K562 (cell line): ENCODE results near the gene PRRT1. TPM values are rescaled to one million over a fixed set of nuclear protein-coding genes. Genes with fewer than 3 reads are reported as not detected.

Experiments used
- ATAC-seq: fragments of 200-7000 bp; cut with Tn5 transposase; 3 replicates; pipeline ENCODE4 v1.9.1; 2020; ENCODE audit warnings: moderate library complexity
- BruUV-seq: library from RNA; stranded (reverse); fragments of 400-500 nt; replicated peaks from 2 replicates; lab custom pipeline; 2021; lab: Mats Ljungman, UMichigan
- CTCF ChIA-PET: fragments of 300-600 bp; formaldehyde crosslinking; extraction: SDS; loops from one replicate; lab custom pipeline; 2021; ENCODE audit warnings: low intra/inter-chr PET ratio; lab: Yijun Ruan, JAX
- POLR2A ChIA-PET: fragments of 300-600, 350-650 bp; sonication (Branson Sonifier 250); formaldehyde crosslinking; extraction: SDS; loops from one replicate; lab custom pipeline; 2021; ENCODE audit warnings: antibody characterized with exemption, inconsistent platforms; lab: Yijun Ruan, JAX
- DNase-seq, 4 experiments: peaks; one replicate each; pipeline versions ENCODE4 v3.0.0 to v3.0.0-alpha.2; 2011 to 2018; ENCODE audit warnings: low spot score in 3 of 4, mixed read lengths in 3 of 4; ENCODE audit errors: extremely low read depth in 1 of 4
- FAIRE-seq: peaks from 2 replicates; lab custom pipeline; 2011; peaks lifted over from hg19 to GRCh38; lab: Jason Lieb, UNC
- H2AFZ ChIP-seq: 2 replicates; pipeline ENCODE4 v1.6.0; 2011; ENCODE audit warnings: low read depth, low read length, control low read depth, inconsistent platforms
- H3K27ac ChIP-seq: fragments of 200-600 bp; 3 replicates; pipeline ENCODE4 v1.8.0; 2011; ENCODE audit warnings: low read depth, mild to moderate bottlenecking, control low read depth, inconsistent platforms, low read length, moderate library complexity, mixed read lengths; ENCODE audit errors: extremely low read depth
- H3K27me3 ChIP-seq, 2 experiments: fragments of 300-600 bp in 1 of 2; 2 replicates in 1 of 2; 3 replicates in 1 of 2; pipeline versions ENCODE4 v1.6.0 to v1.8.0; 2011; ENCODE audit warnings: inconsistent platforms in 2 of 2, low read length in 2 of 2, mild to moderate bottlenecking in 1 of 2, mixed read lengths in 1 of 2, moderate library complexity in 1 of 2; ENCODE audit not compliant: control insufficient read depth in 2 of 2, insufficient read depth in 2 of 2
- H3K36me3 ChIP-seq: fragments of 300-600 bp; 3 replicates; pipeline ENCODE4 v1.8.0; 2011; ENCODE audit warnings: mild to moderate bottlenecking, low read length, inconsistent platforms; ENCODE audit not compliant: control insufficient read depth, insufficient read depth
- H3K4me1 ChIP-seq, 2 experiments: fragments of 200-600 bp in 1 of 2; replicated peaks in 1 of 2; 2 replicates in 1 of 2; 3 replicates in 1 of 2; pipeline versions ENCODE4 v1.5.1 to v1.8.0; 2011; ENCODE audit warnings: inconsistent platforms in 2 of 2, low read length in 2 of 2, mild to moderate bottlenecking in 1 of 2, mixed read lengths in 1 of 2, moderate library complexity in 1 of 2; ENCODE audit not compliant: control insufficient read depth in 2 of 2, insufficient read depth in 2 of 2
- H3K4me2 ChIP-seq: 2 replicates; pipeline ENCODE4 v1.6.1; 2011; ENCODE audit warnings: low read length, control low read depth, inconsistent platforms, mixed read lengths; ENCODE audit not compliant: insufficient read depth
- H3K4me3 ChIP-seq: fragments of 200-600 bp; sonication (generic), shearing (Covaris generic); 2 replicates; pipeline ENCODE4 v1.5.1; 2016; ENCODE audit warnings: control low read depth, inconsistent platforms
- H3K79me2 ChIP-seq: fragments of 200-600 bp; 3 replicates; pipeline ENCODE4 v1.8.0; 2011; ENCODE audit warnings: low read length, inconsistent platforms; ENCODE audit not compliant: control insufficient read depth, insufficient read depth
- H3K9ac ChIP-seq, 2 experiments: 2 replicates each; pipeline versions ENCODE4 v1.6.0 to v1.6.1; 2011; ENCODE audit warnings: low read depth in 2 of 2, low read length in 2 of 2, control low read depth in 1 of 2, inconsistent platforms in 1 of 2, mild to moderate bottlenecking in 1 of 2, mixed read lengths in 1 of 2; ENCODE audit not compliant: insufficient read depth in 1 of 2
- H3K9me1 ChIP-seq: one replicate; pipeline ENCODE4 v1.6.0; 2011; ENCODE audit warnings: inconsistent platforms, mild to moderate bottlenecking, low read length, moderate library complexity; ENCODE audit not compliant: control insufficient read depth, insufficient read depth
- H3K9me3 ChIP-seq: replicated peaks from 2 replicates; pipeline ENCODE4 v1.5.1; 2011; ENCODE audit warnings: low read depth, low read length, inconsistent platforms; ENCODE audit not compliant: control insufficient read depth, insufficient read depth
- H4K20me1 ChIP-seq: replicated peaks from 2 replicates; pipeline ENCODE4 v1.6.1; 2011; ENCODE audit warnings: low read length, inconsistent platforms, mixed read lengths; ENCODE audit not compliant: control insufficient read depth, insufficient read depth
- NFIC ChIP-seq: fragments of 450-650 bp; IDR thresholded peaks from 2 replicates; pipeline ENCODE4 v1.6.1; 2017; ENCODE audit warnings: mild to moderate bottlenecking, inconsistent platforms
- POLR2G ChIP-seq: fragments of 200-400 bp; formaldehyde crosslinking; IDR thresholded peaks from 2 replicates; pipeline ENCODE4 v1.6.1; 2017; ENCODE audit warnings: low read depth, mild to moderate bottlenecking, antibody characterized with exemption, low read length, moderate library complexity
- RBFOX2 ChIP-seq: fragments of 200-400 bp; formaldehyde crosslinking; IDR thresholded peaks from 2 replicates; pipeline ENCODE4 v1.6.1; 2017; ENCODE audit warnings: low read depth, mild to moderate bottlenecking, low read length, moderate library complexity
- WGBS: fragments of 100-300 bp; shearing (Covaris generic); methylation state at CpG from one replicate; pipeline ENCODE4 v1.1.6; 2016; ENCODE audit warnings: low coverage, mixed read lengths; ENCODE audit not compliant: insufficient coverage; ENCODE audit errors: missing lambda C conversion rate; 5-methylcytosine and 5-hydroxymethylcytosine counted together
- in situ Hi-C: fragments of 300-500 bp; cut with MboI; formaldehyde crosslinking; loops from 4 replicates; pipeline ENCODE4 v1.15.0; 2018; ENCODE audit warnings: inconsistent platforms, mixed read lengths
- intact Hi-C: fragments of 100-400 bp; cut with micrococcal nuclease; formaldehyde crosslinking; loops from 2 replicates; pipeline ENCODE4 v1.14.2; 2022
- polyA plus RNA-seq, 8 experiments: library from polyadenylated mRNA; depleted of rRNA in 4 of 8; stranded (reverse) in 5 of 8; unstranded in 3 of 8; fragments of >200 nt; fragmentation: Nextera tagmentation in 2 of 8; fragmentation: Illumina TruSeq in 1 of 8; extraction: Ambion mirVana in 2 of 8; extraction: Trizol in 1 of 8; gene quantifications; 2 replicates each; pipeline versions ENCODE4 v1.2.1 to v1.2.3, GENCODE V29; 2011 to 2014; ENCODE audit warnings: inconsistent platforms in 1 of 8, missing spikeins in 1 of 8
- total RNA-seq, 7 experiments: library from RNA; depleted of rRNA in 6 of 7; stranded (reverse); fragments of >200 nt in 6 of 7; fragmentation: Illumina TruSeq in 2 of 7; extraction: Trizol in 2 of 7; gene quantifications; 2 replicates each; pipeline versions ENCODE4 v1.2.1 to v1.2.3, GENCODE V29; 2011 to 2021; ENCODE audit warnings: low replicate concordance in 1 of 7
- TF ChIP-seq, protein P1 (sequence below), 3 experiments: fragments of 200-800 bp in 1 of 3; fragments of 250-450 bp in 1 of 3; fragments of 450-650 bp in 1 of 3; sonication (Bioruptor Pico) in 1 of 3; sonication (Bioruptor generic) in 1 of 3; formaldehyde crosslinking in 1 of 3; IDR thresholded peaks; 2 replicates each; pipeline versions ENCODE4 v1.6.1 to v1.8.0; 2016 to 2022; ENCODE audit warnings: mild to moderate bottlenecking in 2 of 3, missing genetic modification characterization in 2 of 3, missing compliant biosample characterization in 1 of 3, moderate library complexity in 1 of 3
- TF ChIP-seq, protein P2 (sequence below): fragments of 250-450 bp; sonication (Bioruptor Pico); IDR thresholded peaks from 2 replicates; pipeline ENCODE4 v1.5.0; 2021; ENCODE audit warnings: mild to moderate bottlenecking, borderline replicate concordance

Gene PRRT1
- total and polyA plus RNA-seq, 9 of the 15 experiments (the other 6 are each of a cell fraction or from before 2014, with no cell fraction given), result 0.14 to 3.5 (median 0.41) TPM

DNA sequence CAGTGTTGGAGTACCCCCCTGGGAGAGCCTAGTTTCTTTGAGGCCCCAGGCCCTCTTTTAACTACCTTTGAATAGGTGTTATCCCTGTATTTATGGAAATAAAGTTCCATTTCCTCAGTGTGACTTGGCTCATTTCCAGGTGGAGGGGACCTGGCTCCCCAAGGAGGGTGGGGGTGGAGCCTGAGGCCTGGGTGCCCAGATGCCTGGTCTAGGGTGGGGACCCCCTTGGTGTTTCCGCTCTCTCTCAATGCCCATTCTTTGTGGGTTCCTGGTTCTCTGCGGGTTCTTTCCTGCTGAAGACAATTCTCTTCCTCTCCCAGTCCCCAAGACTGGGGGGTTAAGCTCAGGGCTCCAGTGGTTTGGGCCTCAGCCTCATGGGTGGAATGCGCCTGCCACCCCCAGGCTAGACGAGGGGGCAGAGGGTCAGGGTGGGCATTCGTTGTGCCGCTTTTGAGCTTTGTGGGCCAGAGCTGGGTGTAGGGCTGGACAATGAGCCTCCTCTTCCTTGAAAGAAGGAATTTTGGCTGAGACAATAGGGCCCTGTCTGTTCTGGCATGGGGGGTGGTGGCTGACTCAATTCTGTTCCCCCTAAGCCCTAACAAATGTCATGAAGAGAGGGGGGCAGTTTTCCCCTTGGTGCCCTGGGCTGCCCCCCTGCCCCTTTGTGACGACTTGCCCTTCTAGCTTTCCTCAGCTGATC is 12.0 kb upstream of the PRRT1 start:
- POLR2A ChIA-PET, result interaction anchor here (1.0 to 4.6 kb wide), 6 partner anchors 8 to 34 kb away, joined by 3 to 30 read pairs (median 6); partner anchors contain the start of genes AGPAT1, FKBPL, PRRT1 and RNF5
- no peaks in the 10 kb centered on the region for H3K27me3 ChIP-seq
- CTCF ChIA-PET, result no interaction called here

More for the DNA sequence above, 12.0 kb upstream of the PRRT1 start:
- peaks cover 64% of the 10 kb centered on the region for H3K36me3 ChIP-seq
- no peak for FAIRE-seq
- peaks cover 29 to 34% of the 10 kb centered on the region in 2 experiments for H3K4me1 ChIP-seq
- H3K4me3 ChIP-seq, result no peak overlapping the region
- H3K4me2 ChIP-seq, result no peak overlapping the region
- H4K20me1 ChIP-seq, result no peaks in the 10 kb centered on the region
- peaks cover 2% of the 10 kb centered on the region; the same call in 1 of the 3 replicates for H3K79me2 ChIP-seq
- no TSS peak for BruUV-seq
- peak overlapping the region in 1 of 2 experiments; percentile 50; a peak in 1 of 4 replicates for H3K9ac ChIP-seq
- H3K9me3 ChIP-seq, result no peaks in the 10 kb centered on the region
- 90% methylated on average over 7 of the region's 7 CpGs for WGBS
- no peak overlapping the region; the same call in 2 of the 3 replicates for H3K27ac ChIP-seq
- no peak for ATAC-seq
- no peak overlapping the region for H2AFZ ChIP-seq
- H3K9me1 ChIP-seq, result no peaks in the 10 kb centered on the region
- in situ Hi-C loops (no loop called here), intact Hi-C loops (no loop called here)
- peak in 1 of 4 experiments; percentile 46 for DNase-seq
- TF ChIP-seq, protein P1, sequence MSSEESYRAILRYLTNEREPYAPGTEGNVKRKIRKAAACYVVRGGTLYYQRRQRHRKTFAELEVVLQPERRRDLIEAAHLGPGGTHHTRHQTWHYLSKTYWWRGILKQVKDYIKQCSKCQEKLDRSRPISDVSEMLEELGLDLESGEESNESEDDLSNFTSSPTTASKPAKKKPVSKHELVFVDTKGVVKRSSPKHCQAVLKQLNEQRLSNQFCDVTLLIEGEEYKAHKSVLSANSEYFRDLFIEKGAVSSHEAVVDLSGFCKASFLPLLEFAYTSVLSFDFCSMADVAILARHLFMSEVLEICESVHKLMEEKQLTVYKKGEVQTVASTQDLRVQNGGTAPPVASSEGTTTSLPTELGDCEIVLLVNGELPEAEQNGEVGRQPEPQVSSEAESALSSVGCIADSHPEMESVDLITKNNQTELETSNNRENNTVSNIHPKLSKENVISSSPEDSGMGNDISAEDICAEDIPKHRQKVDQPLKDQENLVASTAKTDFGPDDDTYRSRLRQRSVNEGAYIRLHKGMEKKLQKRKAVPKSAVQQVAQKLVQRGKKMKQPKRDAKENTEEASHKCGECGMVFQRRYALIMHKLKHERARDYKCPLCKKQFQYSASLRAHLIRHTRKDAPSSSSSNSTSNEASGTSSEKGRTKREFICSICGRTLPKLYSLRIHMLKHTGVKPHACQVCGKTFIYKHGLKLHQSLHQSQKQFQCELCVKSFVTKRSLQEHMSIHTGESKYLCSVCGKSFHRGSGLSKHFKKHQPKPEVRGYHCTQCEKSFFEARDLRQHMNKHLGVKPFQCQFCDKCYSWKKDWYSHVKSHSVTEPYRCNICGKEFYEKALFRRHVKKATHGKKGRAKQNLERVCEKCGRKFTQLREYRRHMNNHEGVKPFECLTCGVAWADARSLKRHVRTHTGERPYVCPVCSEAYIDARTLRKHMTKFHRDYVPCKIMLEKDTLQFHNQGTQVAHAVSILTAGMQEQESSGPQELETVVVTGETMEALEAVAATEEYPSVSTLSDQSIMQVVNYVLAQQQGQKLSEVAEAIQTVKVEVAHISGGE (CRISPR knock-in tag; IDR thresholded peaks at IDR 0.05), result no peak
- TF ChIP-seq POLR2G (peak; percentile 47; the same call in 1 of the 2 replicates), RBFOX2 (peak; percentile 35; the same call in 1 of the 2 replicates), NFIC (peak; percentile 56)
- TF ChIP-seq, protein P2, sequence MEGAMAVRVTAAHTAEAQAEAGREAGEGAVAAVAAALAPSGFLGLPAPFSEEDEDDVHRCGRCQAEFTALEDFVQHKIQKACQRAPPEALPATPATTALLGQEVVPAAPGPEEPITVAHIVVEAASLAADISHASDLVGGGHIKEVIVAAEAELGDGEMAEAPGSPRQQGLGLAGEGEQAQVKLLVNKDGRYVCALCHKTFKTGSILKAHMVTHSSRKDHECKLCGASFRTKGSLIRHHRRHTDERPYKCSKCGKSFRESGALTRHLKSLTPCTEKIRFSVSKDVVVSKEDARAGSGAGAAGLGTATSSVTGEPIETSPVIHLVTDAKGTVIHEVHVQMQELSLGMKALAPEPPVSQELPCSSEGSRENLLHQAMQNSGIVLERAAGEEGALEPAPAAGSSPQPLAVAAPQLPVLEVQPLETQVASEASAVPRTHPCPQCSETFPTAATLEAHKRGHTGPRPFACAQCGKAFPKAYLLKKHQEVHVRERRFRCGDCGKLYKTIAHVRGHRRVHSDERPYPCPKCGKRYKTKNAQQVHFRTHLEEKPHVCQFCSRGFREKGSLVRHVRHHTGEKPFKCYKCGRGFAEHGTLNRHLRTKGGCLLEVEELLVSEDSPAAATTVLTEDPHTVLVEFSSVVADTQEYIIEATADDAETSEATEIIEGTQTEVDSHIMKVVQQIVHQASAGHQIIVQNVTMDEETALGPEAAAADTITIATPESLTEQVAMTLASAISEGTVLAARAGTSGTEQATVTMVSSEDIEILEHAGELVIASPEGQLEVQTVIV (CRISPR knock-in tag), result no peak
